ENCODE measurements around the gene LPP. TPM values are rescaled to one million over a fixed set of nuclear protein-coding genes. Genes with fewer than 3 reads are reported as not detected.

LPP gene
- total and polyA plus RNA-seq, 2 of the 4 experiments (the other 2 are of a cell fraction) = 16.0 to 130 TPM

- Histone ChIP-seq H3K27me3 (ENCODE audit: control insufficient read depth, insufficient read depth, low read length) (no peaks in the 10 kb centered on the region), H2AK5ac (ENCODE audit: low read depth, low read length) (peak overlapping the region; percentile 84), H3K9ac (ENCODE audit: low read depth, low read length) (peak overlapping the region; percentile 99), H3K9me3 (ENCODE audit: control insufficient read depth, insufficient read depth, low read length) (no peaks in the 10 kb centered on the region), H3K4me2 (ENCODE audit: low read depth, low read length) (peak overlapping the region; percentile 97), H2AFZ (replicated peaks; ENCODE audit: low read length, poor library complexity) (peak overlapping the region; percentile 95), H3K36me3 (ENCODE audit: control insufficient read depth, insufficient read depth, low read length) (no peaks in the 10 kb centered on the region), H3K14ac (replicated peaks; ENCODE audit: low read depth, low read length) (peak overlapping the region; percentile 99), H2BK5ac (ENCODE audit: low read depth, low read length, poor library complexity, severe bottlenecking) (peak overlapping the region; percentile 79), H3K56ac (ENCODE audit: extremely low read depth, insufficient read depth, low read length) (peak overlapping the region; percentile 98), H2BK120ac (ENCODE audit: low read depth, low read length) (peak overlapping the region; percentile 92), H3K4ac (ENCODE audit: low read depth, low read length) (peak overlapping the region; percentile 96), H3K4me1 (ENCODE audit: control insufficient read depth, insufficient read depth, low read length) (peaks cover 33% of the 10 kb centered on the region), H4K8ac (ENCODE audit: low read depth in 2 of 2, low read length in 2 of 2) (peak overlapping the region; percentile 91 to 97), H2BK15ac (ENCODE audit: low read depth, low read length) (peak overlapping the region; percentile 87; the same call in 2 of the 3 replicates), H4K5ac (ENCODE audit: low read depth, low read length) (peak overlapping the region; percentile 95), H4K20me1 (ENCODE audit: insufficient read depth, low read length) (peaks cover 30% of the 10 kb centered on the region), H3K18ac (ENCODE audit: low read depth, low read length) (peak overlapping the region; percentile 97), H2AK9ac (replicated peaks; ENCODE audit: low read depth, low read length, poor library complexity) (peak overlapping the region; percentile 95), H4K91ac (ENCODE audit: insufficient read depth, low read depth, low read length) (peak overlapping the region; percentile 97), H3K23ac (ENCODE audit: low read depth, low read length) (peak overlapping the region; percentile 98), H3K27ac (ENCODE audit: insufficient read depth, low read length) (peak overlapping the region; percentile 97), H3K79me1 (ENCODE audit: low read depth in 1 of 2, low read length in 2 of 2) (peaks cover 28 to 70% of the 10 kb centered on the region in 2 experiments), H2BK20ac (ENCODE audit: low read depth, low read length) (peak overlapping the region; percentile 70), H3K4me3 (ENCODE audit: insufficient read depth, low read depth, low read length) (peak overlapping the region; percentile 83), H3K9me1 (ENCODE audit: insufficient read depth, low read length) (peaks cover 28% of the 10 kb centered on the region)
- ChIA-PET CTCF (interaction anchor here (0.6 to 0.7 kb wide), 3 partner anchors 11 to 443 kb away, joined by 3 read pairs; no protein-coding TSS in a partner anchor), POLR2A (ENCODE audit: unreplicated experiment) (interaction anchor here (0.5 to 1.1 kb wide), 4 partner anchors 16 to 410 kb away, joined by 3 to 22 read pairs (median 3); partner anchors contain the start of gene BCL6)
- dilution Hi-C loops (cut with HindIII; ENCODE audit: low sequenced_read_pairs, unreplicated experiment) = no loop called here
- peak; percentile 43 for DNase-seq
- intact Hi-C loops (cut with micrococcal nuclease) = loop anchor here (1.0 to 10.0 kb wide), 6 partner anchors 58 to 990 kb away; no protein-coding TSS in a partner anchor
- in situ Hi-C loops (cut with MboI; ENCODE audit: low sequenced_read_pairs) = no loop called here
- BruUV-seq (replicated peaks) = no TSS peak
- no peak for ATAC-seq (ENCODE audit: low read depth)
- no peak for TF ChIP-seq MAFK (IDR thresholded peaks at IDR 0.05; ENCODE audit: low read depth, low read length)
- peak; percentile 30; the same call in 1 of the 2 replicates for TF ChIP-seq POLR2A (IDR thresholded peaks at IDR 0.05; ENCODE audit: low read depth, low read length)
- TF ChIP-seq BHLHE40 (IDR thresholded peaks at IDR 0.05; ENCODE audit: low read depth, low read length) = no peak
- no peak for TF ChIP-seq SMC3 (IDR thresholded peaks at IDR 0.05; ENCODE audit: low read depth, low read length)
- TF ChIP-seq FOS (IDR thresholded peaks at IDR 0.05; ENCODE audit: low read depth, low read length) = no peak
- no CpG with 5 or more reads among the region's 8 CpGs for WGBS, 2 experiments (ENCODE audit: extremely low coverage in 2 of 2, insufficient read length in 1 of 2)
These were observed 1.0 kb downstream of the LPP start for GRCh38 chr3:188154809-188155574.
